Myometrial cell (primary cell): ENCODE measurements around the gene EMSY. TPM values are rescaled to one million over a fixed set of nuclear protein-coding genes. Genes with fewer than 3 reads are reported as not detected.

Experiments
- total RNA-seq: library from RNA; depleted of rRNA; stranded (reverse); fragments of >200 nt; gene quantifications from 2 replicates; pipeline ENCODE4 v1.2.3, GENCODE V29; 2015

Gene EMSY
- 5.2 and 8.0 TPM in 2 replicates for total RNA-seq

GRCh38 chr11:76444384-76445120 lies at the start of gene EMSY:
TSS of gene EMSY (plus strand) at chr11:76445018. CDS start at chr11:76446939, 1,921 bp downstream.

Other genes starting within 250 kb of the EMSY start
- gene WNT11, start 238.5 kb upstream of the EMSY start, total RNA-seq: not detected in 2 replicates
- gene THAP12, start 63.9 kb upstream of the EMSY start, total RNA-seq: 22.2 and 32.4 TPM in 2 replicates
- 1.2 and 4.4 TPM in 2 replicates for gene GVQW3, start 63.7 kb upstream of the EMSY start, total RNA-seq
- 1.6 and 6.9 TPM in 2 replicates for gene LRRC32, start 225.7 kb downstream of the EMSY start, total RNA-seq